Fibroblast of lung (primary cell): ENCODE measurements around the gene SRSF2. TPM values are rescaled to one million over a fixed set of nuclear protein-coding genes. Genes with fewer than 3 reads are reported as not detected.

Source experiments
- DNase-seq, 2 donors: peaks; one replicate each; pipeline versions ENCODE4 v3.0.0 to v3.0.0-alpha.2; 2010; ENCODE audit warnings: low read depth in 2 of 2
- H2AFZ ChIP-seq: 2 replicates; pipeline ENCODE4 v1.5.1; 2012; ENCODE audit warnings: low read length, control low read depth, inconsistent platforms
- H3K27ac ChIP-seq: 2 replicates; pipeline ENCODE4 v1.5.1; 2011; ENCODE audit warnings: low read length, control low read depth; ENCODE audit not compliant: insufficient read depth
- H3K27me3 ChIP-seq: 2 replicates; pipeline ENCODE4 v1.5.1; 2011; ENCODE audit warnings: mild to moderate bottlenecking, low read length; ENCODE audit not compliant: control insufficient read depth, insufficient read depth
- H3K36me3 ChIP-seq: 2 replicates; pipeline ENCODE4 v1.5.1; 2011; ENCODE audit warnings: low read length; ENCODE audit not compliant: control insufficient read depth, insufficient read depth
- H3K4me1 ChIP-seq: 2 replicates; pipeline ENCODE4 v1.5.1; 2011; ENCODE audit warnings: low read length; ENCODE audit not compliant: control insufficient read depth, insufficient read depth; ENCODE audit errors: extremely low read depth
- H3K4me2 ChIP-seq: 2 replicates; pipeline ENCODE4 v1.5.1; 2011; ENCODE audit warnings: low read length, control low read depth; ENCODE audit not compliant: insufficient read depth; ENCODE audit errors: extremely low read depth
- H3K4me3 ChIP-seq, 4 experiments: fragments of 200-600 bp in 1 of 4; sonication (generic) in 1 of 4; replicated peaks in 1 of 4; 2 replicates each; pipeline ENCODE4 v1.5.1; 2011 to 2016; ENCODE audit warnings: low read length in 4 of 4, low read depth in 3 of 4, mild to moderate bottlenecking in 3 of 4, control low read depth in 2 of 4, inconsistent platforms in 1 of 4, mixed read lengths in 1 of 4; ENCODE audit not compliant: insufficient read depth in 1 of 4; ENCODE audit errors: control extremely low read depth in 1 of 4
- H3K79me2 ChIP-seq: 2 replicates; pipeline ENCODE4 v1.5.1; 2012; ENCODE audit warnings: mild to moderate bottlenecking, low read length, inconsistent platforms; ENCODE audit not compliant: control insufficient read depth, insufficient read depth
- H3K9ac ChIP-seq: 2 replicates; pipeline ENCODE4 v1.5.1; 2011; ENCODE audit warnings: mild to moderate bottlenecking, low read length, control low read depth; ENCODE audit not compliant: insufficient read depth
- H3K9me3 ChIP-seq: 2 replicates; pipeline ENCODE4 v1.5.1; 2012; ENCODE audit warnings: low read depth, low read length; ENCODE audit not compliant: control insufficient read depth, insufficient read depth
- H4K20me1 ChIP-seq: 2 replicates; pipeline ENCODE4 v1.5.1; 2011; ENCODE audit warnings: low read length; ENCODE audit not compliant: control insufficient read depth, insufficient read depth; ENCODE audit errors: extremely low read depth
- CTCF ChIP-seq, 2 donors: IDR thresholded peaks in 1 of 2; conservative IDR thresholded peaks in 1 of 2; 1 replicate in 1 of 2; 2 replicates in 1 of 2; pipeline ENCODE4 v1.5.1; 2011 to 2012; ENCODE audit warnings: low read length in 2 of 2, control low read depth in 1 of 2, inconsistent platforms in 1 of 2, low read depth in 1 of 2, mild to moderate bottlenecking in 1 of 2
- EZH2 ChIP-seq: IDR thresholded peaks from 2 replicates; pipeline ENCODE4 v1.5.1; 2012; ENCODE audit warnings: low read length, control low read depth, mild to moderate bottlenecking; ENCODE audit errors: missing control alignments
- polyA plus RNA-seq, 2 donors: library from polyadenylated mRNA; depleted of rRNA in 1 of 2; stranded (reverse) in 1 of 2; unstranded in 1 of 2; fragments of >200 nt; gene quantifications; 2 replicates each; pipeline ENCODE4 v1.2.1, GENCODE V29; 2011 to 2012; ENCODE audit warnings: missing spikeins in 1 of 2
- total RNA-seq: library from RNA; depleted of rRNA; stranded (reverse); fragments of >200 nt; gene quantifications from 2 replicates; pipeline ENCODE4 v1.2.1, GENCODE V29; 2014

SRSF2 gene
- total and polyA plus RNA-seq, 2 donors (not counting 1 experiment from before 2014, with no cell fraction given): 77.5 to 203 TPM

- Histone ChIP-seq H3K79me2 (peaks cover 69% of the 10 kb centered on the region), H3K27me3 (no peaks in the 10 kb centered on the region), H3K9ac (no peak overlapping the region), H3K4me2 (peak overlapping the region; percentile 95), H3K4me1 (peaks cover 8% of the 10 kb centered on the region), H3K36me3 (peaks cover 14% of the 10 kb centered on the region), H3K27ac (peak overlapping the region; percentile 9), H2AFZ (no peak overlapping the region), H4K20me1 (no peaks in the 10 kb centered on the region), H3K4me3 (peak overlapping the region; percentile 93 to 96 (median 94)), H3K9me3 (no peaks in the 10 kb centered on the region)
- TF ChIP-seq CTCF (conservative IDR thresholded peaks at IDR 0.05 in 1 of 2, IDR thresholded peaks at IDR 0.05 in 1 of 2; ENCODE audit: low read depth in 1 of 2, low read length in 2 of 2): no peak
- no peak for TF ChIP-seq EZH2
- peak; percentile 44 to 46 for DNase-seq
Observed at GRCh38 chr17:76734080-76734840, 2.9 kb downstream of the SRSF2 start.

- H3K4me2 ChIP-seq: peak overlapping the region; percentile 66
- peaks cover 14% of the 10 kb centered on the region for H3K36me3 ChIP-seq
Observed at GRCh38 chr17:76733618-76733957, 3.5 kb downstream of the SRSF2 start.

More at GRCh38 chr17:76733618-76733957, 3.5 kb downstream of the SRSF2 start:
- H4K20me1 ChIP-seq: no peaks in the 10 kb centered on the region
- peak overlapping the region; percentile 16 to 96 (median 94) for H3K4me3 ChIP-seq
- peaks cover 66% of the 10 kb centered on the region for H3K79me2 ChIP-seq
- no peak overlapping the region for H3K27ac ChIP-seq
- H2AFZ ChIP-seq: no peak overlapping the region
- H3K9ac ChIP-seq: no peak overlapping the region
- H3K4me1 ChIP-seq: peaks cover 5% of the 10 kb centered on the region
- H3K9me3 ChIP-seq: no peaks in the 10 kb centered on the region
- TF ChIP-seq CTCF (conservative IDR thresholded peaks at IDR 0.05 in 1 of 2, IDR thresholded peaks at IDR 0.05 in 1 of 2; ENCODE audit: low read depth in 1 of 2, low read length in 2 of 2): no peak
- no peak for TF ChIP-seq EZH2
- DNase-seq: no peak
- H3K27me3 ChIP-seq: no peaks in the 10 kb centered on the region
